Measurements from ENCODE around the gene CADPS2. TPM values are rescaled to one million over a fixed set of nuclear protein-coding genes. Genes with fewer than 3 reads are reported as not detected.

Gene CADPS2
- total RNA-seq, 6 donors from 2014 or later: 33.3 to 74.7 (median 45.7) TPM

DNA sequence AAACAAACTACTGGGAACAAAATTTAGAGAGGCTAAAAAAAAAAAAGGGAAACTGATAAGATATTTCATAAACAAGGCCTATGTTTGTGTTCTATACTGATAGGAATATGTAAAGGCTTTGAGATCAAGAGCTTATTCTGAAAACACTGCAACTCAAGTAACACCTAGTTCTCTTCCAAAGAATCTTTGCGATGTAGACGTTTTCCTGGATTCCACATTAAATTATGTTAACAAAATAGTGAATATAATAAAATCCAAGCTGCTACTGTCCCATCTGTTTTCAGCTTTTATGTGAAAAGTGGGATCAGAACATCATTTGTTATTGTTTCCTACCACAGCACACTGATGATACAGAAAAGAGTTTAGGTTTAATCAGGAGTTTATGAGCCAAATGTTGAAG lies 130.6 kb downstream of the CADPS2 start:
- Histone ChIP-seq H3K9me3 (no peaks in the 10 kb centered on the region), H3K4me3 (no peak overlapping the region), H3K4me1 (peaks cover 0 to 5% (median 0%) of the 10 kb centered on the region in 4 donors), H3K36me3 (no peaks in the 10 kb centered on the region), H3K27ac (no peak overlapping the region), H3K27me3 (no peaks in the 10 kb centered on the region)
- no peak for TF ChIP-seq POLR2A (IDR thresholded peaks at IDR 0.05)
- TF ChIP-seq POLR2AphosphoS5 (IDR thresholded peaks at IDR 0.05): no peak
- TF ChIP-seq, protein P1, sequence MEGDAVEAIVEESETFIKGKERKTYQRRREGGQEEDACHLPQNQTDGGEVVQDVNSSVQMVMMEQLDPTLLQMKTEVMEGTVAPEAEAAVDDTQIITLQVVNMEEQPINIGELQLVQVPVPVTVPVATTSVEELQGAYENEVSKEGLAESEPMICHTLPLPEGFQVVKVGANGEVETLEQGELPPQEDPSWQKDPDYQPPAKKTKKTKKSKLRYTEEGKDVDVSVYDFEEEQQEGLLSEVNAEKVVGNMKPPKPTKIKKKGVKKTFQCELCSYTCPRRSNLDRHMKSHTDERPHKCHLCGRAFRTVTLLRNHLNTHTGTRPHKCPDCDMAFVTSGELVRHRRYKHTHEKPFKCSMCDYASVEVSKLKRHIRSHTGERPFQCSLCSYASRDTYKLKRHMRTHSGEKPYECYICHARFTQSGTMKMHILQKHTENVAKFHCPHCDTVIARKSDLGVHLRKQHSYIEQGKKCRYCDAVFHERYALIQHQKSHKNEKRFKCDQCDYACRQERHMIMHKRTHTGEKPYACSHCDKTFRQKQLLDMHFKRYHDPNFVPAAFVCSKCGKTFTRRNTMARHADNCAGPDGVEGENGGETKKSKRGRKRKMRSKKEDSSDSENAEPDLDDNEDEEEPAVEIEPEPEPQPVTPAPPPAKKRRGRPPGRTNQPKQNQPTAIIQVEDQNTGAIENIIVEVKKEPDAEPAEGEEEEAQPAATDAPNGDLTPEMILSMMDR (IDR thresholded peaks at IDR 0.05): no peak
- no peak for TF ChIP-seq EP300 (IDR thresholded peaks at IDR 0.05)
- DNase-seq (no peak), ATAC-seq (ENCODE audit: low FRiP score in 2 of 2) (no peak)
- WGBS, 2 donors: 60 to 70% methylated on average over 2 of the region's 2 CpGs

DNA sequence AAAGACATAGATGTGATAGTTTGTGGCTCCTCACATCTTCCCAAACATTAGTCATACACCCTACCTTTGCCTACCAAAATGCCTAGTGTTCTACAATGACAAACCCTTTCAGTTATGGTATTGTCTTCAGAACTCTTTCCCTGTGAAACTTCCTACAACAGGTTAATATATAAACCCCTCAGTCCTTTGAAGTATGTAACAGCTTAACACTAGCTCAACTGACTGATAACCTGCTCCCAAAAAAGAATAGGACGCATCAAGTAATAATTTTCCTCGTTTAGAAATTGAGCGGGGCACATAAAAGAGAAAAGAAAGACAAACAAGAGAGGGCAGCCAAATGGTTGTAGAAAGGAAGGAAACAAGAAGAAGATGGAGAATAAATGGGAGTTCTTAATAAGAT lies 133.7 kb downstream of the CADPS2 start:
- WGBS, 2 donors: 51 to 73% methylated on average over 3 of the region's 3 CpGs
- Histone ChIP-seq H3K9me3 (no peaks in the 10 kb centered on the region), H3K36me3 (peaks cover 0 to 2% (median 0%) of the 10 kb centered on the region in 4 donors), H3K27ac (no peak overlapping the region), H3K27me3 (no peaks in the 10 kb centered on the region), H3K4me1 (peaks cover 0 to 5% (median 0%) of the 10 kb centered on the region in 4 donors), H3K4me3 (no peak overlapping the region)
- TF ChIP-seq POLR2A (IDR thresholded peaks at IDR 0.05): no peak
- no peak for TF ChIP-seq EP300 (IDR thresholded peaks at IDR 0.05)
- TF ChIP-seq, protein P1 (IDR thresholded peaks at IDR 0.05): no peak
- no peak for TF ChIP-seq POLR2AphosphoS5 (IDR thresholded peaks at IDR 0.05)
- no peak for DNase-seq
- ATAC-seq (ENCODE audit: low FRiP score in 2 of 2): no peak

DNA sequence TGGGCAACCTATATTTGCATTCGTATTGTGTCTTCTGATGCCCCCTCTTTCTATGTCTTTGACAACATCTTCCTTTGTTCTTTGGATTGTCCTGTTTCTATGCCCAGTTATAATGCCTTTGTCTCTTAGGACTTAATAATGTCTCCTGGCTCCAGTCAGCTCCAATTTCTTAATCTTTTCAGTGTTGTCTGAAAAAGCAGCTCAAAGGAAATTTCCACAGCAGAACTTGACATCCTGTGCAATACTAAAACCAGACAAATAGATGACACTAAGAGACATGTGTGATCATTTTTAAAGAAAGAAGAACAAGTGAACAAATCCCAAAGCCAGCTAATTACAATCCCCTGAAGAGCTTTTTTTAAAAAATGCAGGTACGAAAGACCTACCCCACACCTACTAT lies 135.9 kb downstream of the CADPS2 start:
- Histone ChIP-seq H3K27me3 (no peaks in the 10 kb centered on the region), H3K9me3 (no peaks in the 10 kb centered on the region), H3K36me3 (peaks cover 0 to 2% (median 0%) of the 10 kb centered on the region in 4 donors), H3K4me1 (peaks cover 0 to 5% (median 0%) of the 10 kb centered on the region in 4 donors), H3K4me3 (no peak overlapping the region), H3K27ac (no peak overlapping the region)
- DNase-seq: no peak
- TF ChIP-seq, protein P1 (IDR thresholded peaks at IDR 0.05): no peak
- TF ChIP-seq EP300 (IDR thresholded peaks at IDR 0.05): no peak
- TF ChIP-seq POLR2A (IDR thresholded peaks at IDR 0.05): no peak
- no peak for TF ChIP-seq POLR2AphosphoS5 (IDR thresholded peaks at IDR 0.05)
- ATAC-seq (ENCODE audit: low FRiP score in 2 of 2): no peak
- 90 to 93% methylated on average over 2 of the region's 2 CpGs for WGBS, 2 donors

DNA sequence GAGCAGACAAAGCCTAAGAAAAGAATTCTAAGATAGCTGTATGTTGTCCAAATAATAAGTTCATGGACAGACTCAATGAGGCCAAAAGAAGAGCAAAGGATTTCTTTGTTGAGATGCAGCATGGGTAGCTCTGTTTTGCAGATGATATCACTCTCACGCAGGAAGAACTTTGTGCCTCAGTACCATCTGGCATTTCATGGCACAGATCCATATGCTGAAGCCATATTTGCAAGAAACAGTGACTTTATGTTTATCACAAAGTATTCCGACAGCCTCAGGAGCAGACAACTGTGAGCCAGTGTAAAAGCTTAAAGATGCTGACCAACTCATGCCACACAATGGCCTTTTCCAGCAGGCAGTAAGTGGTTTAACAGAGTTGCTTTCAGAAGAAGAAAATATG lies 138.1 kb downstream of the CADPS2 start:
- no peaks in the 10 kb centered on the region for H3K27me3 ChIP-seq
- H3K27ac ChIP-seq: no peak overlapping the region
- ATAC-seq (ENCODE audit: low FRiP score in 2 of 2) (no peak), DNase-seq (no peak)
- WGBS, 2 donors: 88 to 93% methylated on average over 2 of the region's 2 CpGs
- H3K4me1 ChIP-seq: peaks cover 0 to under 1% (median 0%) of the 10 kb centered on the region in 4 donors
- H3K36me3 ChIP-seq: peaks cover 0 to 2% (median 0%) of the 10 kb centered on the region in 4 donors
- H3K9me3 ChIP-seq: no peaks in the 10 kb centered on the region
- TF ChIP-seq EP300 (IDR thresholded peaks at IDR 0.05) (no peak), POLR2A (IDR thresholded peaks at IDR 0.05) (no peak)
- no peak overlapping the region for H3K4me3 ChIP-seq

DNA sequence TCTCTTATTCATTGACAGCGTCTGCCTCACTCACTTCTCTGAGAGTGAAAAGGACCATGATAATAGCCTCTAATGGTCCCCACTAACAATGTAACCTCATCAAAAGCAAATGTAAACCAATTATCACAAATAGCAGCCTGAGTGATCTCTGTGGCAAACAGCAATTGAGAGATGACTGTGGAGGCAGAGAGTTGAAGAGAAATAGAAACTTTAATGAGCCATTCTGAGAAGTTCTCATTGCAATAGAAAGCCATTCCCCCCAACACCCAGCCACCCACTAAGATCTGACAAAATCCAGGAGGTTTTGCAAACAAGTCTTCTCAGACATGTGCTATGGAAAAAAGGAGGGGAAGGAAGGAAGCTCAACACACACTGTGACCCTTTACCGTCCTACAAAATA lies 139.3 kb downstream of the CADPS2 start:
- Histone ChIP-seq H3K27me3 (no peaks in the 10 kb centered on the region), H3K36me3 (peaks cover 0 to 2% (median 0%) of the 10 kb centered on the region in 4 donors), H3K9me3 (no peaks in the 10 kb centered on the region), H3K27ac (no peak overlapping the region), H3K4me1 (no peaks in the 10 kb centered on the region), H3K4me3 (no peak overlapping the region)
- DNase-seq (no peak), ATAC-seq (ENCODE audit: low FRiP score in 2 of 2) (no peak)
- TF ChIP-seq POLR2A (IDR thresholded peaks at IDR 0.05) (no peak), POLR2AphosphoS5 (IDR thresholded peaks at IDR 0.05) (no peak), EP300 (IDR thresholded peaks at IDR 0.05) (no peak)
- TF ChIP-seq, protein P1 (IDR thresholded peaks at IDR 0.05): no peak
- WGBS, 2 donors: 73 to 82% methylated on average over 2 of the region's 2 CpGs
